Heart left ventricle (tissue), 16 donors: ENCODE measurements around the gene ZNF500. TPM values are rescaled to one million over a fixed set of nuclear protein-coding genes. Genes with fewer than 3 reads are reported as not detected.
A peak's percentile ranks its signal among the peaks of the same experiment; 100 is the strongest.

ENCODE experiments used
- ATAC-seq, 4 donors: fragments of 200-7000 bp; cut with Tn5 transposase; one replicate each; pipeline ENCODE4 v1.9.1; 2020 to 2022; ENCODE audit warnings: moderate library complexity in 4 of 4, mild to moderate bottlenecking in 3 of 4, moderate number of reproducible peaks in 1 of 4
- DNase-seq, 5 donors: peaks; one replicate each; pipeline ENCODE4 v3.0.0-alpha.2; 2020
- H3K27ac ChIP-seq, 12 donors: fragments of 200-600 bp; sonication (generic) in 4 of 12; one replicate each; pipeline versions ENCODE4 v1.5.0 to v1.8.0; 2016 to 2022; ENCODE audit warnings: mild to moderate bottlenecking in 2 of 12
- H3K27me3 ChIP-seq, 9 donors: fragments of 200-600 bp; sonication (generic) in 2 of 9; one replicate each; pipeline versions ENCODE4 v1.5.1 to v1.8.0; 2016 to 2022; ENCODE audit warnings: mild to moderate bottlenecking in 3 of 9
- H3K36me3 ChIP-seq, 9 donors: fragments of 200-600 bp; sonication (generic) in 2 of 9; one replicate each; pipeline versions ENCODE4 v1.5.0 to v1.8.0; 2018 to 2022; ENCODE audit warnings: mild to moderate bottlenecking in 2 of 9
- H3K4me1 ChIP-seq, 12 donors: fragments of 200-600 bp; sonication (generic) in 4 of 12; one replicate each; pipeline versions ENCODE4 v1.5.0 to v1.8.0; 2016 to 2022; ENCODE audit warnings: mild to moderate bottlenecking in 3 of 12
- H3K4me3 ChIP-seq, 12 donors: fragments of 200-600 bp; sonication (generic) in 4 of 12; one replicate each; pipeline versions ENCODE4 v1.5.0 to v1.8.0; 2017 to 2022; ENCODE audit warnings: mild to moderate bottlenecking in 9 of 12, moderate library complexity in 4 of 12
- H3K9me3 ChIP-seq, 12 donors: fragments of 200-600 bp; sonication (generic) in 4 of 12; one replicate each; pipeline versions ENCODE4 v1.5.0 to v1.8.0; 2016 to 2022; ENCODE audit warnings: mild to moderate bottlenecking in 1 of 12
- CTCF ChIP-seq, 12 donors: fragments of 200-600 bp; sonication (generic) in 4 of 12; IDR thresholded peaks; one replicate each; pipeline versions ENCODE4 v1.5.0 to v1.8.0; 2018 to 2022; ENCODE audit warnings: antibody characterized with exemption in 12 of 12, mild to moderate bottlenecking in 5 of 12
- POLR2A ChIP-seq, 2 donors: fragments of 450-650 bp; IDR thresholded peaks; one replicate each; pipeline ENCODE4 v1.6.1; 2017; ENCODE audit warnings: antibody characterized with exemption in 2 of 2, mild to moderate bottlenecking in 2 of 2, moderate library complexity in 2 of 2
- WGBS, 4 donors: extraction: QIAGEN DNeasy Blood & Tissue Kit in 2 of 4; methylation state at CpG; one replicate each; pipeline versions ENCODE4 v1.1.5 to v1.1.7; 2013 to 2018; 5-methylcytosine and 5-hydroxymethylcytosine counted together
- intact Hi-C, 10 donors: fragments of 100-400 bp; cut with DNase I; formaldehyde crosslinking; loops; one replicate each; pipeline versions ENCODE4 v1.11.1 to v1.14.2; 2022
- polyA plus RNA-seq, 2 donors: library from polyadenylated mRNA; stranded (reverse); fragments of 200-250 nt; gene quantifications; one replicate each; pipeline ENCODE4 v1.2.3, GENCODE V29; 2013
- total RNA-seq, 9 donors: library from RNA; depleted of rRNA in 2 of 9; stranded (reverse); fragments of >200 nt in 2 of 9; fragmentation: NEBNext Ultra II Directional in 3 of 9; extraction: Animal tissue kit (Norgen Biotek cat#: 25700) in 3 of 9; gene quantifications; one replicate each; pipeline versions ENCODE4 v1.1.0 to v1.2.4, GENCODE V29; 2016 to 2023
- donor health status: ischemic (EF 13 %, LVEDD 7.1; RV severe dilation, severe dysfunction).
- donor health status: healthy with polysubstance abuse.
- donor health status: DM: no; HTN: yes; CAD: no.
- donor health status: DM: no; HTN: no; CAD: no.
- donor health status: ischemic (EF 25% LVEDD 6.9; RV normal size, moderate dysfunction).
- donor health status: ischemic (EF 25% LVEDD 5.7; RV mildly dilated, moderate dysfunction).
- donor health status: healthy.
- donor health status: DM: yes; HTN: yes; CAD: no.
- donor health status: ischemic (EF 35%, LVEDD 5.7; RV mildly dilated, moderate dysfunction).
- donor health status: nonischemic (EF 11% LVEDD 7.7; RV severe dilation, severe dysfunction).
- donor health status: DM: yes; HTN: yes; CAD: no.
- donor health status: PGD.
- donor health status: ischemic (EF 29% LVEDD 5.4; RV normal size, mild dysfunction).
- donor health status: nonischemic (EF 23%, LVEDD 6.1; RV moderate dilation, normal function).

The ZNF500 gene
- total and polyA plus RNA-seq, 11 donors, result 4.8 to 11.6 (median 6.5) TPM

GRCh38 chr16:4813251-4814003, 46.5 kb upstream of the ZNF500 start:
- Histone ChIP-seq H3K27me3 (no peaks in the 10 kb centered on the region), H3K4me3 (no peak overlapping the region), H3K36me3 (peaks cover 0 to 100% (median 96%) of the 10 kb centered on the region in 9 donors), H3K9me3 (no peaks in the 10 kb centered on the region), H3K4me1 (peaks cover 0 to 19% (median 2%) of the 10 kb centered on the region in 12 donors), H3K27ac (peak overlapping the region; percentile 57 to 94 (median 82))
- intact Hi-C loops, result loop anchor here in 1 of 10 donors (5.0 kb wide), 1 partner anchor 34 kb away; the partner anchor contains the start of genes GLYR1 and UBN1
- 80 to 93% (median 93%) methylated on average over 9 to 16 of the region's 16 CpGs for WGBS, 4 donors
- ATAC-seq (peak; percentile 30 to 47 (median 39)), DNase-seq (peak in 1 of 5 donors; percentile 44)
- TF ChIP-seq CTCF (IDR thresholded peaks at IDR 0.05), result no peak
- TF ChIP-seq POLR2A (IDR thresholded peaks at IDR 0.05), result no peak

GRCh38 chr16:4811773-4812172, 44.8 kb upstream of the ZNF500 start:
- Histone ChIP-seq H3K27me3 (no peaks in the 10 kb centered on the region), H3K36me3 (peaks cover 0 to 100% (median 94%) of the 10 kb centered on the region in 9 donors), H3K27ac (peak overlapping the region in 3 of 12 donors; percentile 78 to 89 (median 86)), H3K9me3 (no peaks in the 10 kb centered on the region), H3K4me3 (no peak overlapping the region), H3K4me1 (peaks cover 0 to 19% (median 2%) of the 10 kb centered on the region in 12 donors)
- no peak for ATAC-seq
- DNase-seq, result no peak
- TF ChIP-seq POLR2A (IDR thresholded peaks at IDR 0.05), result no peak
- TF ChIP-seq CTCF (IDR thresholded peaks at IDR 0.05), result no peak
- intact Hi-C loops, result loop anchor here in 1 of 10 donors (5.0 kb wide), 1 partner anchor 36 kb away; the partner anchor contains the start of genes GLYR1 and UBN1
- 91 to 99% (median 93%) methylated on average over 8 to 9 of the region's 9 CpGs for WGBS, 4 donors

GRCh38 chr16:4811242-4811641, 44.3 kb upstream of the ZNF500 start:
- Histone ChIP-seq H3K4me1 (peaks cover 0 to 19% (median 2%) of the 10 kb centered on the region in 12 donors), H3K4me3 (no peak overlapping the region), H3K9me3 (no peaks in the 10 kb centered on the region), H3K36me3 (peaks cover 0 to 100% (median 93%) of the 10 kb centered on the region in 9 donors), H3K27ac (peak overlapping the region in 3 of 12 donors; percentile 78 to 89 (median 86)), H3K27me3 (no peaks in the 10 kb centered on the region)
- intact Hi-C loops, result loop anchor here in 1 of 10 donors (5.0 kb wide), 1 partner anchor 36 kb away; the partner anchor contains the start of genes GLYR1 and UBN1
- ATAC-seq (no peak), DNase-seq (no peak)
- 94 to 96% (median 95%) methylated on average over 3 of the region's 3 CpGs for WGBS, 4 donors
- no peak for TF ChIP-seq CTCF (IDR thresholded peaks at IDR 0.05)
- TF ChIP-seq POLR2A (IDR thresholded peaks at IDR 0.05), result no peak

GRCh38 chr16:4806280-4806679, 39.3 kb upstream of the ZNF500 start:
- DNase-seq (no peak), ATAC-seq (no peak)
- Histone ChIP-seq H3K27ac (peak overlapping the region in 3 of 12 donors; percentile 41 to 84 (median 61)), H3K36me3 (peaks cover 0 to 72% (median 66%) of the 10 kb centered on the region in 9 donors), H3K9me3 (no peaks in the 10 kb centered on the region), H3K4me3 (no peak overlapping the region), H3K4me1 (peaks cover 0 to 33% (median 14%) of the 10 kb centered on the region in 12 donors), H3K27me3 (no peaks in the 10 kb centered on the region)
- WGBS, 4 donors, result 96 to 97% (median 97%) methylated on average over 6 of the region's 6 CpGs
- intact Hi-C loops, result loop anchor here in 4 of 10 donors (5.0 to 10.0 kb wide), 2 partner anchors 41 to 149 kb away; partner anchors contain the start of genes SEC14L5 (in 3 of the 4), GLYR1 (in 1 of the 4) and UBN1 (in 1 of the 4)
- no peak for TF ChIP-seq POLR2A (IDR thresholded peaks at IDR 0.05)
- TF ChIP-seq CTCF (IDR thresholded peaks at IDR 0.05), result no peak
